ENCODE measurements around the gene COPRS.

DNA sequence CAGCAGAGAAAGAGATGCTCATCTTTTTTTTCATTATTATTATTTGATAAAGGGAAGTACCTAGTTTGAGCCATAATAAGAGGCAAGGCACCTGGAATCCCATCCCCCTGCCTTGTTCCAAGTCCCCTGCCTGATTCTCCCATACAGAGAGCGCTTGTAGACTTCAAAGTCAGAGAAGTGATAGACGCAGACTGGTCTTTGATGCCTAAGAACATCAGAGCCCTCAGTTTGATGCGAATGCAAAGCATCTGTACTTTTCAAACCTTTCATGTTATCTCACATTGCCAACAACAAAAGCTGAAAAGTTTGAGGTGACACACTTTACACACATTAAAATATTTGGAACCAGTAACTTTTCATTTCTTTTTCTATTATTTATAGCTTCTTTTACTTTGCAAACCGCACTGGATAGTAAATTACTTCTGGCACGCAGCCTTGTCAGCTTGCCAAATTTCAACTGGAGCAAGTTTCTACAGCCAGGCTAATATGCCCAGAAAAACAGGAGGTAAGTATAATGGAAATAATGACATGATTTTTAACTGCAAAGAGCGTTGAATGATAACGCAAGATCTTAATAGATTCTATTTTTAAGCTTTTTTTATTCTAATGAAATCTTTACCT is 48.4 kb upstream of the COPRS start:
- TF ChIP-seq, protein P1, sequence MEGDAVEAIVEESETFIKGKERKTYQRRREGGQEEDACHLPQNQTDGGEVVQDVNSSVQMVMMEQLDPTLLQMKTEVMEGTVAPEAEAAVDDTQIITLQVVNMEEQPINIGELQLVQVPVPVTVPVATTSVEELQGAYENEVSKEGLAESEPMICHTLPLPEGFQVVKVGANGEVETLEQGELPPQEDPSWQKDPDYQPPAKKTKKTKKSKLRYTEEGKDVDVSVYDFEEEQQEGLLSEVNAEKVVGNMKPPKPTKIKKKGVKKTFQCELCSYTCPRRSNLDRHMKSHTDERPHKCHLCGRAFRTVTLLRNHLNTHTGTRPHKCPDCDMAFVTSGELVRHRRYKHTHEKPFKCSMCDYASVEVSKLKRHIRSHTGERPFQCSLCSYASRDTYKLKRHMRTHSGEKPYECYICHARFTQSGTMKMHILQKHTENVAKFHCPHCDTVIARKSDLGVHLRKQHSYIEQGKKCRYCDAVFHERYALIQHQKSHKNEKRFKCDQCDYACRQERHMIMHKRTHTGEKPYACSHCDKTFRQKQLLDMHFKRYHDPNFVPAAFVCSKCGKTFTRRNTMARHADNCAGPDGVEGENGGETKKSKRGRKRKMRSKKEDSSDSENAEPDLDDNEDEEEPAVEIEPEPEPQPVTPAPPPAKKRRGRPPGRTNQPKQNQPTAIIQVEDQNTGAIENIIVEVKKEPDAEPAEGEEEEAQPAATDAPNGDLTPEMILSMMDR (IDR thresholded peaks at IDR 0.05) = no peak
- TF ChIP-seq POLR2AphosphoS5 (IDR thresholded peaks at IDR 0.05; ENCODE audit: insufficient read depth in 1 of 2, low read depth in 1 of 2) (no peak), POLR2A (IDR thresholded peaks at IDR 0.05) (no peak)

Data from vagina (tissue), 2 donors.